Mesenchymal stem cell (in vitro differentiated cells and primary cell): ENCODE data around the gene INTS6L.
A peak's percentile ranks its signal among the peaks of the same experiment; 100 is the strongest.

Experiments
- DNase-seq: peaks from one replicate; pipeline ENCODE4 v3.0.0-alpha.2; 2013
- H2AFZ ChIP-seq: one replicate; pipeline ENCODE4 v1.6.1; 2013; ENCODE audit warnings: low read depth, mild to moderate bottlenecking, control low read depth, inconsistent platforms, low read length, moderate library complexity
- H2AK5ac ChIP-seq: 2 replicates; pipeline ENCODE4 v1.6.1; 2013; ENCODE audit warnings: low read length, moderate library complexity, mild to moderate bottlenecking, inconsistent platforms; ENCODE audit not compliant: severe bottlenecking
- H2BK120ac ChIP-seq: one replicate; pipeline ENCODE4 v1.6.1; 2013; ENCODE audit warnings: low read depth, mild to moderate bottlenecking, inconsistent platforms, low read length, moderate library complexity
- H2BK12ac ChIP-seq, 2 experiments: one replicate each; pipeline ENCODE4 v1.6.1; 2013; ENCODE audit warnings: inconsistent platforms in 2 of 2, low read length in 2 of 2, mild to moderate bottlenecking in 2 of 2, moderate library complexity in 2 of 2, control low read depth in 1 of 2
- H2BK15ac ChIP-seq: one replicate; pipeline ENCODE4 v1.6.1; 2013; ENCODE audit warnings: mild to moderate bottlenecking, low read depth, inconsistent platforms; ENCODE audit not compliant: poor library complexity, severe bottlenecking
- H2BK5ac ChIP-seq: 2 replicates; pipeline ENCODE4 v1.6.1; 2013; ENCODE audit warnings: low read depth, mild to moderate bottlenecking, low read length, control low read depth, inconsistent platforms; ENCODE audit not compliant: poor library complexity, severe bottlenecking
- H3K14ac ChIP-seq, 2 experiments: one replicate each; pipeline ENCODE4 v1.6.1; 2013; ENCODE audit warnings: inconsistent platforms in 2 of 2, low read length in 2 of 2, control low read depth in 1 of 2, mild to moderate bottlenecking in 1 of 2, moderate library complexity in 1 of 2
- H3K18ac ChIP-seq, 2 experiments: one replicate each; pipeline ENCODE4 v1.6.1; 2013; ENCODE audit warnings: inconsistent platforms in 2 of 2, low read length in 2 of 2, control low read depth in 1 of 2, low read depth in 1 of 2, mild to moderate bottlenecking in 1 of 2
- H3K23ac ChIP-seq, 2 experiments: one replicate each; pipeline ENCODE4 v1.6.1; 2013; ENCODE audit warnings: inconsistent platforms in 2 of 2, low read length in 2 of 2, mild to moderate bottlenecking in 2 of 2, moderate library complexity in 2 of 2, control low read depth in 1 of 2
- H3K27ac ChIP-seq: 2 replicates; pipeline ENCODE4 v1.5.1; 2013; ENCODE audit warnings: mild to moderate bottlenecking, moderate library complexity, low read length, control low read depth, inconsistent platforms; ENCODE audit not compliant: poor library complexity, severe bottlenecking
- H3K27me3 ChIP-seq, 2 experiments: 2 replicates each; pipeline versions ENCODE4 v1.6.1 to v1.7.0; 2013; ENCODE audit warnings: low read length in 2 of 2, mild to moderate bottlenecking in 2 of 2, moderate library complexity in 2 of 2, control low read depth in 1 of 2, inconsistent platforms in 1 of 2; ENCODE audit not compliant: control insufficient read depth in 1 of 2, insufficient read depth in 1 of 2
- H3K36me3 ChIP-seq, 2 experiments: 2 replicates each; pipeline versions ENCODE4 v1.6.1 to v1.7.0; 2013; ENCODE audit warnings: low read length in 2 of 2, control low read depth in 1 of 2, inconsistent platforms in 1 of 2, low read depth in 1 of 2, mild to moderate bottlenecking in 1 of 2; ENCODE audit not compliant: insufficient read depth in 2 of 2, control insufficient read depth in 1 of 2
- H3K4ac ChIP-seq, 2 experiments: one replicate each; pipeline ENCODE4 v1.6.1; 2013; ENCODE audit warnings: inconsistent platforms in 2 of 2, low read length in 2 of 2, mild to moderate bottlenecking in 2 of 2, moderate library complexity in 2 of 2, control low read depth in 1 of 2, low read depth in 1 of 2
- H3K4me1 ChIP-seq: 2 replicates; pipeline ENCODE4 v1.6.1; 2013; ENCODE audit warnings: low read depth, low read length, control low read depth; ENCODE audit not compliant: control insufficient read depth, insufficient read depth
- H3K4me2 ChIP-seq: 2 replicates; pipeline ENCODE4 v1.6.1; 2013; ENCODE audit warnings: low read length, mild to moderate bottlenecking, inconsistent platforms; ENCODE audit not compliant: poor library complexity, severe bottlenecking
- H3K4me3 ChIP-seq, 2 experiments: 2 replicates each; pipeline versions ENCODE4 v1.5.1 to v1.7.0; 2013; ENCODE audit warnings: low read length in 2 of 2, mild to moderate bottlenecking in 2 of 2, control low read depth in 1 of 2, low read depth in 1 of 2; ENCODE audit not compliant: insufficient read depth in 1 of 2
- H3K79me1 ChIP-seq: replicated peaks from 2 replicates; pipeline ENCODE4 v1.6.1; 2013; ENCODE audit warnings: mild to moderate bottlenecking, control low read depth, low read length, inconsistent platforms; ENCODE audit not compliant: poor library complexity, severe bottlenecking
- H3K9ac ChIP-seq: 2 replicates; pipeline ENCODE4 v1.7.0; 2013; ENCODE audit warnings: mild to moderate bottlenecking, low read length, moderate library complexity
- H3K9me3 ChIP-seq: 2 replicates; pipeline ENCODE4 v1.7.0; 2013; ENCODE audit warnings: mild to moderate bottlenecking, low read length; ENCODE audit not compliant: control insufficient read depth
- H4K8ac ChIP-seq: one replicate; pipeline ENCODE4 v1.6.1; 2013; ENCODE audit warnings: inconsistent platforms, mild to moderate bottlenecking, low read length, moderate library complexity
- H4K91ac ChIP-seq: one replicate; pipeline ENCODE4 v1.6.1; 2013; ENCODE audit warnings: mild to moderate bottlenecking, low read length, inconsistent platforms
- WGBS: methylation state at CpG from one replicate; pipeline ENCODE4 v1.1.7; 2013; ENCODE audit warnings: mixed read lengths; 5-methylcytosine and 5-hydroxymethylcytosine counted together

The INTS6L gene

DNA sequence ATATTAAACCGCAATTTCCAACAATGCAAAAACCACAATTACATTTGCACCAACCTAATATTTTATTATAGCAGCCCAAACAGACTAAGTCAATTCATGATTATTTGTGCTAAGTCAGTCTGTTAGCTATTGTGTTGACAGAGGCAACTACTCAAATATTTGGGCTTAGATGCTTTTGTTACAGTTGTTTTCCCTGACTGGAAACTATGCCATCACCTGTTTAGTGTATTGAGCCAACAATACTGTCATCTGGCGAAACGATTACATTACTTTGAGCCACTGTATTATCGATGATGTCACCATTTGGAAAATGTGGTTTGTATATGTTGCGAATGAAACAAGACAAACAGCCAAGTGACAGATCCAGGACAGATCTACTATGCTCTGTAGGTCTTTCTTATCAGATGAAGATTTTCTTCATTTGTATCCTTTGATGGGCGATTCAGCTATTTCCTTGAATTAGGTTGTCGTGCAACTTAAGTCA is 38.7 kb upstream of the INTS6L start:
- no peak overlapping the region for H4K8ac ChIP-seq
- H4K91ac ChIP-seq: no peak overlapping the region
- no peak overlapping the region for H3K4ac ChIP-seq
- H2BK12ac ChIP-seq: no peak overlapping the region
- H3K14ac ChIP-seq: no peak overlapping the region
- WGBS: 87% methylated on average over 6 of the region's 7 CpGs
- no peak overlapping the region for H3K4me2 ChIP-seq
- no peak overlapping the region for H3K23ac ChIP-seq
- peaks cover 0 to 16% of the 10 kb centered on the region in 2 experiments for H3K27me3 ChIP-seq
- no peak overlapping the region for H2BK120ac ChIP-seq
- no peak overlapping the region for H2BK5ac ChIP-seq
- H3K79me1 ChIP-seq: no peaks in the 10 kb centered on the region
- DNase-seq: no peak
- H3K9ac ChIP-seq: no peak overlapping the region
- no peak overlapping the region for H3K27ac ChIP-seq
- no peak overlapping the region for H2AK5ac ChIP-seq
- H2BK15ac ChIP-seq: no peak overlapping the region
- no peaks in the 10 kb centered on the region for H3K4me1 ChIP-seq
- no peaks in the 10 kb centered on the region for H3K9me3 ChIP-seq
- no peak overlapping the region for H3K18ac ChIP-seq
- no peak overlapping the region for H3K4me3 ChIP-seq
- H3K36me3 ChIP-seq: no peaks in the 10 kb centered on the region
- no peak overlapping the region for H2AFZ ChIP-seq

DNA sequence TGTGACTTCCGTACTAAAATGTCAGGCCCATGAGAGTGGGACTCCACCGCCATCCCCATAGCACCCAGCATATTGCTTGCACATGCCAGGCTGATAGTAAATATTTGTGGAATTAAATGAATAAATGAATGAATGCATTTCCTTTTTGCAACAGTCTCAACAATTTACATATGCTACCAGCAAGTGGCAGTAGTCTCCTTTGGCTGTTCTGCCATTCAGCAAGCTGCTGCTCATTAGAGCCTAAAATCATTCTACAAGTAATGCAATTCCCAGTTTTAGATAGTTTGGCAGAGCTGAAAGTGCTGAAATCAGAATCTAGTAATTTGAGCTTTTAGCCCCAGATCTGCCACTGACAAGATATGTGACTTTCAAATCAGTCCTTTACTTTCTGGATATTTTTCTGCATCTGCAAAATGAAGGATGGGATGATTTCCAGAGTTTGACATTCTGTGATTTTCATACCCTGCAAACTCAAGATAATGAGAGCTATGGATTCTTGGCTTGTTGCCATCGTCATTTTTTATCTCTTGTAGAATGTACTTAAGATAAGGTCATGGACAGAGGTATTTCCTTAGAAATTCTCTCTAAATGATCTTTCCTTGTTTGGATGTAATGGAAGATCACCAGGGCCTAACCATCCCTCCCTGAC is 35.7 kb upstream of the INTS6L start:
- no peaks in the 10 kb centered on the region for H3K27me3 ChIP-seq
- no peaks in the 10 kb centered on the region for H3K4me1 ChIP-seq
- no peak overlapping the region for H3K4ac ChIP-seq
- H3K18ac ChIP-seq: no peak overlapping the region
- H2BK15ac ChIP-seq: no peak overlapping the region
- WGBS: no CpG with 5 or more reads among the region's 3 CpGs
- H3K4me3 ChIP-seq: no peak overlapping the region
- H3K9me3 ChIP-seq: no peaks in the 10 kb centered on the region
- no peak overlapping the region for H2BK5ac ChIP-seq
- no peak overlapping the region for H3K14ac ChIP-seq
- H4K91ac ChIP-seq: no peak overlapping the region
- no peak overlapping the region for H3K4me2 ChIP-seq
- peak; percentile 45 for DNase-seq
- H2BK12ac ChIP-seq: no peak overlapping the region
- H3K27ac ChIP-seq: no peak overlapping the region
- no peaks in the 10 kb centered on the region for H3K36me3 ChIP-seq
- no peak overlapping the region for H2AK5ac ChIP-seq
- H3K9ac ChIP-seq: no peak overlapping the region
- H2BK120ac ChIP-seq: no peak overlapping the region
- no peak overlapping the region for H3K23ac ChIP-seq
- no peak overlapping the region for H4K8ac ChIP-seq
- no peaks in the 10 kb centered on the region for H3K79me1 ChIP-seq
- no peak overlapping the region for H2AFZ ChIP-seq

DNA sequence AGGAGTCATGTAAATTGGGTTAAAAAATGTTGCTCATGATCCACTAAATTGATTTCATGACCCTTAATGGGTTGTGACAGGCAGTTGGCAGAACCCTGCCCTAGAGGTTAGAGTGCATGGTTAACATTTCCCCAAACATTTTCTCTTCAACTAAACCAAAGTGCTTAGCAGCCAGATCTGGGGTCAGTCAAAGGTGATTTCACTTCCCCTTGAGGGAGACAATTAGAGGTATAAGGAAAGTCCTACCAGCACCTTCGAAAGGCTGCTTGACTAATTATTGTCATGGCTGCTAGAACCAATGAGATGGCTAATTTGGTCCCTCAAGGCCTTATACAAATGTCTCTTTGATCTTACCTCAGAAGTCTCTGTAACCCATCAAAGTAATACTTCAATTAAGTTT is 30.9 kb upstream of the INTS6L start:
- Histone ChIP-seq H2BK120ac (no peak overlapping the region), H2BK12ac (no peak overlapping the region), H2AK5ac (no peak overlapping the region), H2BK5ac (no peak overlapping the region), H3K4me3 (no peak overlapping the region), H3K4me1 (no peaks in the 10 kb centered on the region), H3K79me1 (no peaks in the 10 kb centered on the region), H4K91ac (no peak overlapping the region), H3K14ac (no peak overlapping the region), H3K18ac (no peak overlapping the region), H3K9ac (no peak overlapping the region), H4K8ac (no peak overlapping the region), H3K23ac (no peak overlapping the region), H3K27me3 (no peaks in the 10 kb centered on the region), H2BK15ac (no peak overlapping the region), H3K27ac (no peak overlapping the region), H3K4ac (no peak overlapping the region), H3K9me3 (no peaks in the 10 kb centered on the region), H3K36me3 (no peaks in the 10 kb centered on the region), H3K4me2 (no peak overlapping the region), H2AFZ (no peak overlapping the region)
- no peak for DNase-seq
- 94% methylated on average over 1 of the region's 1 CpG for WGBS

DNA sequence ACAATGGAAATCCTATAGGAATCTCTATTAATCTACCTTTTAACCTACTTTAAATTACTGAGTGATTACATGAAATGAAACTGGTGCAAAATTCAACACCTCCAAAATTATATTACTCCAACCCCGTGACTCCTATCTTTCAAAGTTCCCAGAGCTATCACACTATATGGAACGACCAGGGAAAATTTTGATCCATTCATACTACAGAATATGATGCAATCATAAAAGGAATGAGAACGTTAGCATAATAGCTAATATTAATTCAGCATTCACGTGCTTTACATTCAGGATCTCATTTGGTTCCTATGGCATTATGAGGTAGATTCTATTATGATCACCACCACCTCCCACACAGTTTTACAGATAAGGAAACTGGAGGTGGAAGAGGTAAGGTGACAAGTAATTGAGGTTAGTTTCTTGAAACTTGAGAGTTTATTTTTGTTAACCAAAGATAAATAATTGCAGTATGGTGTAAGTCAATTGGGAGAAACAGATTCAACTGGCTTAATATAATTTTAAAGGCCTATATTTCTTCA is 29.4 kb upstream of the INTS6L start:
- H4K91ac ChIP-seq: no peak overlapping the region
- H3K27me3 ChIP-seq: peaks cover 0 to 3% of the 10 kb centered on the region in 2 experiments
- no peak overlapping the region for H3K14ac ChIP-seq
- no peak overlapping the region for H2BK15ac ChIP-seq
- DNase-seq: no peak
- no peaks in the 10 kb centered on the region for H3K4me1 ChIP-seq
- no peaks in the 10 kb centered on the region for H3K9me3 ChIP-seq
- H3K9ac ChIP-seq: no peak overlapping the region
- H3K36me3 ChIP-seq: no peaks in the 10 kb centered on the region
- H3K27ac ChIP-seq: no peak overlapping the region
- H3K4me3 ChIP-seq: no peak overlapping the region
- H3K23ac ChIP-seq: no peak overlapping the region
- no peak overlapping the region for H2BK12ac ChIP-seq
- H3K4me2 ChIP-seq: no peak overlapping the region
- no CpG with 5 or more reads among the region's 4 CpGs for WGBS
- no peak overlapping the region for H2AFZ ChIP-seq
- H4K8ac ChIP-seq: no peak overlapping the region
- no peaks in the 10 kb centered on the region for H3K79me1 ChIP-seq
- no peak overlapping the region for H3K4ac ChIP-seq
- no peak overlapping the region for H2AK5ac ChIP-seq
- H2BK120ac ChIP-seq: no peak overlapping the region
- H3K18ac ChIP-seq: no peak overlapping the region
- no peak overlapping the region for H2BK5ac ChIP-seq
